NCI-H1092 (cell line): ENCODE data around the gene GRID1.
A peak's percentile ranks its signal among the peaks of the same experiment; 100 is the strongest.

Experiments
- DNase-seq: peaks from one replicate; lab custom pipeline; 2025; lab: John Stamatoyannopoulos, UW

GRID1 gene

DNA sequence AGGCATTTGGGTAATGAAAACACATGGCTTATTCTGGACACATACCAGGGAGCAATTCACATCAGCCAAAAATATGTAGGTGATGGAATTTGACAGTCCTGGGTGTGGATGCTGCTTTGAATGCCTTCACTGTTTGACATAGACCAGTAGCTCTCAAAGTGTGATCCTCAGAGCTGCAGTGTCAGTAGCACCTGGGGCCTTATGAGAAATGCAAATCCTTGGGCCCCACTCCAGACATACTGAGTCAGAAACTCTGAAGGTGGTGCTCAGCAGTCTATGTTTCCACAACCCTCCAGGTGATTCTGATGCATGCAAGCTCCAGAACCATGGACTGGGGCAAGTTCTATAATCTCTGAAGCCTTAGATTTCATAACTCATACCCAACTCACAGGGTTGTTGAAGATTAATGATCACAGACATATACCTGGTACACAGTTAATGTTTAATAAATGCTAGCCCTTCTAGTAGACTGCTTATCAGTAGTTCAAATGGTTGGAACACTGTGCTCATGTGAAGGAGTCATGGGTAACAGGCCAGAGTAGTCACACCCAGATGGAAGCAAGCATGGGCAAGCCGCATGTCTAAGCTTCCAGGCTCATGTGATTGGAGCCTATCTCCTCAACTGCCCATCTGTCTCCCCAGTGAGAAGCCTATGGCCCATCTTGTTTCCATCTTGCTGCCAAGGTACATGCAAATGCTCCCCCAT lies 715.7 kb downstream of the GRID1 start:
- DNase-seq: no peak

DNA sequence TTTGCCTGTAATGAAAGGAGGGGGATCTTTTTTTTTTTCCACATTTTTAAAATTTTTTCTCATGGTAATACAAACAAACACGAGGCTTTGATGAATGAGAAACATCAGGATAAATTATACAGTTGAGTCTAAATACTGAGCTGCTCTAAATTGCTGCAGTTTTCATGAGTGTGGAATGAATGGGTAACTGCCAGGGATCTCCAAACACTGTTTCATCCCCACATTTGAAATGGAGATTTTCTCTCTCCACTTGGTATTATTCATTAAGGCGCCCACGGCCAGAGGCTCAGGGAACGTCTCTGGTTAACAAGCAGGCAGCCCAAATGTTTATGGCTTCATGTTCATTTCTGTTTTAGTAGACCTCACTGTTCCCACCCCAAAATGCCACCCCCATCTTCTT lies 717.1 kb downstream of the GRID1 start:
- no peak for DNase-seq

DNA sequence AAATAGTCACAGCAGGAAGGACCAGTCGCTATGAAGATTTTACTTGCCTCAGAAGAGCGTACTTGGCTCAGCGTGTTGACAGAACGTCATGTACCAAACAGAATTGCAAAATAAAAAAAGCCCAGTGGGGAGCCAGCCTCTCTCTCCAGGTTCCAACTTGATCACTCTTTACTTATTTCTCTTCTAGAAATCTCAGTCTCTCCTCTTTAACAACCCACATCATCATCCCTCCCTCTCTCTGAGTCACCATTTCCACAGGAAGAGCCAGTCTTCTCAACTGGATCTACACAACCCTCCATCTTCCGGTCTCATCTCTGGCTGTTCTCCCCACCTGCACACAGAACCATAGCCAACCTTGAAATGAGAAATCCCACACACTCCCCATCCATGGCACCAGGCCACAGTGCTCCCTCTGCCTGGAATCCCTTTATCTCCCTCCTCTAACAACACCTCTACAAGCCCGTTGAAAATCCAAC lies 718.3 kb downstream of the GRID1 start:
- no peak for DNase-seq

DNA sequence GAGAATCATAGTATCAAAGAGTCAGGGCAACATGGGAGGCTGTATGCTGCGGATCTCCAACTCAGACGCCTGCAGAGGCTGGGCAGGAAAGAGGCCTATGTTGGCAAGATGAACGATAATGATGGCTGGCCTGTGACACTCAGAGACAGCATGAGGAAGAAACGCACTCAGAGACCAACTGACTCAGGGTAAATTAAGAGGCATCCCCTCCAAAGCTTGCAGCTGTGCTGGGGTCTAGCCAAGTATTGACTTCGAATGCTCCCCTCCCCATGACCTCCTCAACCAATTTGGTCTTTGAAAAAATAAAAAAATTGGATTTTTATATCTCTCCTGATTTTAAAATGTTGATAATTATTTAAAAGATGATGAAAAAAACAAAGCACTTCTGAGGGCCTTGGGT lies 718.9 kb downstream of the GRID1 start:
- DNase-seq: no peak

DNA sequence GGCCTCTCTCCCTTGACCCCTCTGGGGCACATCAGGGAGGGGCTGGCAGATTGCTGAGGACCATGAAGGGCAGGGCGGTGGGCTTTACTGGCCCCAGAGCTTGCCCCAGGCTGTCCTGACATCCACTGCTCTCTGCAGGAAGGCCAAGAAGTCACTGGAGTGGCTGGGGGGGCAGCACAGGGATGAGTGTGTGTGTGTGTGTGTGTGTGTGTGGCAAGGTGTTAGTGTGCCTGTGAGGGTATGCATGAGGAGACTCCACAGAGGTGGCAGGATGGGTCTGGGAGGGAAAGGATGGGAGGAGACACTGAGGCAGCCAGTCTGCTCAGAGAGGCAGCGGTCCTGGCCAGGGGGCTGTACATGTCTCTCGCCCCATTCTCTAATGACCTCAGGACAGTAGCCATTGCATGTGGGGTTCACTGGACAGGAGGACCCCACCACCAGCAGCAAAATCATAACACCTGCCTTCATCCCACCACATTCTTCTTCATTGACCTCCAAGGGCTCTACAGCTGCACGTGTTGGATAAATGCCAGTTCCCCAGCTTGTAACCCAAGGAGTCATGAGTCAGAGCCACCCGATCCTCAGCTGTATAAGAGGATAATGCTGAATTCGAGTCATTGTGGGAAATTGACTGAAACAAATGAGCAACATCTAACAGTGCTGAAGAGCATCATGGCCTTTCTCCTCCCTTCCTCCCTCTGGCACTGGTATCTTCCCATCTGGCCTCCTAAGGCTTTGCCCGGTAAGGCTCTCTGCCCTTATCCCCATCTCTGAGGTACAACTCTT lies 720.5 kb downstream of the GRID1 start:
- peak; percentile 10 for DNase-seq

DNA sequence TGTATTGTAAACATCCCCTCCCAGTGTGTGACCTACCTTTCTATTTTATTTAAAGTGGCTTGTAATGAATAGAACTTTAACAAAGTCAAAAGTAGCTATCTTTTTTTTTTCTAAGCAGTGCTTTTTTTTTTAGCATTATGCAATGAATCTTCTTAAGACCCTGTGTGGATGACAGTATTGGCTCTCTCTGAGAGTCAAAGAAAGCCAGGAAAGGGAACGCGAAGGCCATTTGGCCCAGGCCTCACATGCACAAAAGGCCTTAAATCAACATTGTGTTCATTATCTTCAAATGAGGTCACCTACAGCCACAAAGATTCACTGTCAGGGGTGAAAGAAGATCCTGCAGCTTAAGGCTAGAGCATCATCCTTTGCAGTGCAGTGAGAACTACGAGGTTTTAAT lies 721.5 kb downstream of the GRID1 start:
- no peak for DNase-seq

DNA sequence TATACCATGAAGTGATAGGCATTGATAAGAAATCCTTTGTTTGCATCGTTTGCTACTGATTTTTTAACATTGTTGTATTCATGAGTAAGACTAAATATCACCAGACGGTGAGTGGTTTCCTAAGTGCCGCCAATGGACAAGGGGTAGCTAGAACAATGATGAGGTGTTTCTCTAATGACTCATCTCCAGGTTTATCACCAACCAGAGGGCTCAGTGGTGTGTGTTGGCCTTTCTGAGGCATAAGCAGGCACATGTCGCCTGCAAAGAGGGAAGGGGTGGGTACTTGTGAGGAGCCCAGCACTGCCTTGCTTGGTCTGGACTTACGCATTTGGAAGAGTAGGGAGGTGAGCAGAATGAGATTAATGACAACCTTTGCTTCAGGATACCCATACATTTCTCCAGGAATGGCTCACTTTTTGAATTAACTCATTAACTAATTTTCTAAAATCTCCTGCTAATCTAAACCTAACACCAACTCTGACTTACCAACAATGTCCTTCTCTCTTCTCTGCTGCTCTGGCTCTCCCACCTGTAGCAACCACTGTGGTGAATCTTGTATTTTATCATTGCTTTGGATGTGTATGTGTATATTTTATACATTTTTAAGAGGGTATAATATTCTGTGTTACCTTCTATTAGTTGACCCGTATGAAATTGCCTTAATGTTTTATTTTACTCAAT lies 722.6 kb downstream of the GRID1 start:
- no peak for DNase-seq

DNA sequence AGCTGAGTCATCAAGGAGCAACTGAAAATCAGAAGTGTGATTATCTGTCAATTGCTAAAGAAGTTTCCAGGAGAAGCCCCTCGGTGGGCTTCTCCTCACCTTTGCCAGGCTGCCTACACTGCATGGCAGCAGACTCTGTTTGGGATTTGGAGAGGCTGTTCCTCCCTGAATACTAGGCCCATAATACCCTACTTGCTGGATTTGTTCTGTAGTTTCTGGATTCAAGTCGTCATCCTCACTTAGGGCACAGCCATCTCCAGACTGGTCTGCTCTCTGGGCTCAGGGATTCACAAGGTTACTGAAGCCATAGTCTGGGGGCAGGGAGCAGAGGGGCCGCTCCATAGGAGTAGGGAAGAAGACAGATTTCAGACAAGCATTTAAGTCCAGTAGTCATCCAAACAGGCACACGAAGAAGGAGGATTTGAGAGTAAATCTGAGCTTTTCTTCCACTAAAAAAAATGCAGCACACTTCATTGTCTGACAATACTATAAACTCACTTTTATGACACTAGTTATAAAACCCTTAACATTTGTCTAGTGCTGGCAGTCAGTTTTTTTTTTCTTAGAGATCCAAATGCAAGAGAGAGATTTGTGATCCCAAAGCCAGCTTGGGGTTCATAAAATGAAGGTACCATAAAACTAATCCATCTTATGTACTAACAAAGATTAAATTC lies 723.3 kb downstream of the GRID1 start:
- DNase-seq: no peak

DNA sequence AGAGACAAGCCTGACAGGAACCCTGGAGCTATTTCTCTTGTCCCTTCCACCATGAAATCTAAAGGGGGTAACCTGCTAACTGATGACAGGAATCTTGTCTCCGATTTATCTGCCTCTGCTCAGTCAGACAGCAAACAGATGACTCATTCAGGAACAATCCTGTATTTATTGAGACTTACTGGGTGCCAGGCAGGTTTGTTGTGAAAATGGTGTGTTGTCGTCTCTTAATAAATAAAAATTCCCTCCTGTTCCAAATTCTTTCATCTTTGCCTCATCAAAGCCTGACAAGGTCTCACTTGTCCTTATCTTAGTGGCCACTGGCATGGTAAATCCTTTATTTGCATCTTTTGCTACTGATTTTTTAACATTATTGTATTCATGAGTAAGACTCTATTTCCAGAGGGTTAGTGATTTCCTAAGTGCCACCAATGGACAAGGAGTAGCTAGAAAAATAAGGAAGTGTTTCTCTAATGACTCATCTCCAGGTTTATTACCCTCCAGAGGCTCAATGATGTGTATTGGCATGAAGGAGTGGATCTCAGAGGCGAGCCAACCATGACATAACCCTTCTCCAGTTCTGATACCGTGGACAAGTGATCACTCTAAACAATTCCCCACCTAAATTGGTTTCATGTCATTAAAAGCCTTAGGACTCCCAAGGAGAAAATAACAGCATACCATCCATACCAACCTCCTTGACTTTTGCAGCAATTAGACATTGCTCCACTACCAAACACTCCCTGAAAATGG lies 724.0 kb downstream of the GRID1 start:
- DNase-seq: no peak

DNA sequence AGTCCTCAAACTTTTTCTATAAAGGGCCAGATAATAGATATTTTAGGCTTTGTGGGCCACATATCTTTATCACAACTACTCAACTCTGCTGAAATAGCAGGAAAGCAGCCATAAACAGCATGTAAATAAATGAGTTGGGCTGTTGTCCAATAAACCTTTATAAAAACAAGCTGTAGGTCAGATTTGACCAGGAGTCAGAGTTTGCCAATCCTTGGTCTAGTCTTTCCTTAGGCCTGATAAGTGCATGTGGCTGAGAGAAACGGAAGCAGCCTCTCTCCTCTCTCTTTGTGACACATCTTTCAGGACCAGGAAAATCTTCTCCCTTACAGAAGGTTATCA lies 724.5 kb downstream of the GRID1 start:
- DNase-seq: no peak

DNA sequence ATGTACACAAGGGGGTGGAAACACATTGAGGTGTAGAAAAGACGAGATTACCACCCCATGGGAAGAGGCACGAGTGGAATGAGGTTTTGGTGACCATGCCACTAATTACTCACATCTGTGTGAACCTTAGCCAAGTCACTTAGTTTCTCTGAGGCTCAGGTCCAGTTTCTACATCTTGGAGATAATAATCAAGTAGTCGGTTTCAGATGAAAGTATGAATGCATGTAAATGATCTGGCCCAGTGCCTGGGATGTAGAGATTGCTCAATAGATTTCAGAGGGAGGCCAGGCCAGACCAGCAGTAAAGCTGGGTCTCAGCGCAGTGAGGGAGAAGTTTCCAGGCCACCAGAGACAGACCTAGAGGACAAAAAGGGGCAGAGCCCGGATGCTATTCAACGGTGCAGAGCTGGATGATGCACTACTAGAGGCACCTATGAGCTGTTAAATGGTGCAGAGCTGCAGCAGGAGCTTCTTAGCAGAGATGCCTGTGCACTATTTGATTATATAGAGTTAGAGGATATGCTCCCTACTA lies 725.1 kb downstream of the GRID1 start:
- no peak for DNase-seq

DNA sequence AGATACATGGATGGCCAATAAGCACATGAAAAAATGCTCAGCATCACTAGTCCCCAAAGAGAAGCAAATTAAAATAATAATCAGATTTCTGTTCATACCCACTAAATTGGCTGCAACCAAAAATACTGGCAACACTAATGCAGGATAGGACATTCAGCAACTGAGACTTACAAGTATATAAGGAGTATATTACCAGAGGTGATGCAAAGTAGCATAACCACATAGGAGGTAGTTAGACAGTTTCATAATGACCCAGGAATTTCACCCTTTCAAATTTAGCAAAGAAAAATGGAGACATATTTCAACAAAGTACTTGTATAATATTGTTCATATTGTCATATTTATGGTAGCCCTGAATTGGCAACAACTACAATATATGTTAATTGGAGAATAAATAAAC lies 727.8 kb downstream of the GRID1 start:
- no peak for DNase-seq

DNA sequence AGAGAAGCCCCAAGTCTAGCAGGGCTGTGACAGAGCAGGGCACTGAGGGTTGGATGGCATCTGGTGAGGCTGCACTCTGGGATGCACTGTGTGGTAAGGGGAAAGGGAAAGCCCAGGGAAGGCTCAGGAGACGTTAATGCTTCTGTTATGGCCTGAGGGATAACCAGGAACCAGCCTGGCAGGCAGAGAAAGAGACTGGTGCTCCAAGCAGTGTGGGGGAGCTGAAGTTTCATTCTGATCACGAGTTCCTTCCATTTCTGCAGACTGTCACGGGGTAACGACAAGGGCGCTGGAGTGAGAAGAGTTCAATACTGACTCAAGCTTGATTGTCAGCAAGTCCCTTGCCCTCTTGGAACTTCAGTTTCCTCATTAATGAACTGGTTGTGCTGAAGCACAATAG lies 730.9 kb downstream of the GRID1 start:
- DNase-seq: no peak

DNA sequence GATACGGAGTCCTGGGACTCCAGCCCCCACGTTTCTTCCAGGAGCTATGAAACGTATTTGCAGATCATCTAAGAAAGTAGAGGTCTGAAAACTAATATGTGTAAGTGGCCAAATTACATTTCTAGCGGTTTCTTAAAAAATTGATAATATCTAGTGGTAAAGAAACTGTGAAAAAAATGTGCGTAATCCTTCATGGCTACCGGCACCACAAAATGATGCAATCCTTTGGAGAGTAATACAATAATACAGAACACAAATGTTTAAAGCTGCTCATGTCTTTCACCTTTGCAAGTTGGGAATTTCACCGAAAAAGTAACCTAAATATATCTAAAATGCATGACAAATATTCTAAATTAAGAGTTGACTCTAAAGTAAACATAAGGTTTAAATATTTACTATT lies 742.1 kb downstream of the GRID1 start:
- DNase-seq: no peak

DNA sequence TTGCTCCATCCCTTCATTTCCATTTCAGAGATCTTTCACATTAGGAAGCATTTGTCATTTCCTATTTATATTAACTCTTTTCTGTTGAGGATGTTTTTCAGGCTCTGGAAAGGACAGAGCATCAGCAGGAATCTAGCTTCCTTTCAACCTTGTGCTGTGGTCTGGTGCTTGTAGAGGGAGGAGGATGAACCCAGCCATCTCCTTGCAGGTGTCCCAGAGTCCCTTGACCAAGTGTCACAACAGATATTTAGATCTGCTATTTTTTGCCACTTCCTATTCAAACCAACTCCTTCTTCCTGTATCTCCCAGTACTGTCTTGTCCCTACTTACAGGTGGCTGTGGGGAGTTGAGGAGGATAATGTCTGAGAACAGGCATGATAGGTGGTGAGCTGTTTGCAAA lies 742.8 kb downstream of the GRID1 start:
- no peak for DNase-seq

DNA sequence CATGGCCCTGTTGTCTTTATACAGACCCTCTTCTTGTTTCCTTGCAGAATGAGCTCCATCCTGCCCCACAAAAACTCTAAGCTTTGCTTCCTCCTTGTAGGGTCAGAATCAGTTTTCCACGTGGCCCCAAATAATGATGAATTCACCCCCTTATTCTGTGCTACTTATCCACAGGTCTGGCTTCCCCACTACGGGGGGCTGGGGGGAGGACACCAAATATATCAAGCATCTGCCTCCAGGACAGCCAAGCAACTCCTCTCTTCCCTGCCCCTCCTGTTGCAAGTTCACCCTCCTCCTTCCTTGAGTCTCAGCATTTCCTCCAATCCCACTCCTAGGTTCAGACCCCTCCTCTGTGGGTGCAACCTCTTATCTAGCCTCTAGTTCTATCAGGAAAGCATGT lies 743.3 kb downstream of the GRID1 start:
- DNase-seq: no peak

DNA sequence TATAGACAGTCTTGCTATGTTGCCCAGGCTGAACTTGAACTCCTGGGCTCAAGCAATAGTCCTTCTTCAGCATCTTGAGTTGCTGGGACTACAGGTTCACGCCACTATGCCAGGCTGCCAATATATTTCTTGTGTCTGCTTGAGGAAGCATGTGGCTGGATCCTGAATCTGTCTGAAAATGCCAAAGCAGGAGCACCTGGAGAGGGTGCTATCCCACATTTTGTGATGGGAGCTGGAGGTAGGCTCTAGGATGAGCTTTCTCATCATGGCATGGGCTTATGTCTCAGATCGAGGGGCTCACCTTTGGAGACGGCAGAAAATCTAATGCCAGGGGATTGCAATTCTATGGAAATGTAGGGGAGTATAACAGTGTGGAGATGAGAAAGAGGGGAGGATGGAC lies 744.2 kb downstream of the GRID1 start:
- no peak for DNase-seq

DNA sequence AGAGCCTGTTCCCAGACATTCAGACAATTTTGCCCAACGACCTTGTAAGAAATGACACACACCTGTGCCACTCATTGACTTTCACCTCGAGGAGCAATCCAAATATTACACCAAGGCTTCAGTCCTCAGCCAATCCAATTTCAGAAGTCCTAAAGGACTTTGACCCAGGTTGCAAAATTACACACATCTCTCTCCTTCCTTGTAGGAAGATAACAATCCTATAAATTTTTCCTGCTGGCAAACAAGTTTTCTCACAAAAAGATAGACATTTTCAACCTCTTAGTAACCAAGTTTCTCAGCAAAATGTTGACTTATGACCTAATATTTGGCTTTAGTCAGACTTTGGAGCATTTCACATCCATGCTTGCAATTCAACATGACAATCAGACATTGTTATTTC lies 745.0 kb downstream of the GRID1 start:
- no peak for DNase-seq

DNA sequence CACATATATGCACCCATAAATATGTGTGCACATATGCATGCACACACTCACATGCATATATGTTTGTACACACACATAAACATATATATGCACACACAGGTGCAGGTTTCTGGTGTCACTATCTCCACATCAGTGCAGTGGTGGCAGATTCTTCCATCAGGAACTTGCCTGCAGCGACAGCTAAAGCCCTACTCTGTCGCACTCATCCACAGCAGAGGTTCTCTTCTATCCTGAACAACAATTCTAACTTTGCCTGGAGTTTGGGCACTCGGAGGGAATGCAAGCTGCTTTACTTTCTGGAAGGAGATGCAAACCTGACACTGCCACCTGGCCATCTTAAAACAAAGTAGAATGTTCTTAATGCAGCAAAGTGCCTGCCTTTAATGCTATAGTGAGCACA lies 745.8 kb downstream of the GRID1 start:
- no peak for DNase-seq

DNA sequence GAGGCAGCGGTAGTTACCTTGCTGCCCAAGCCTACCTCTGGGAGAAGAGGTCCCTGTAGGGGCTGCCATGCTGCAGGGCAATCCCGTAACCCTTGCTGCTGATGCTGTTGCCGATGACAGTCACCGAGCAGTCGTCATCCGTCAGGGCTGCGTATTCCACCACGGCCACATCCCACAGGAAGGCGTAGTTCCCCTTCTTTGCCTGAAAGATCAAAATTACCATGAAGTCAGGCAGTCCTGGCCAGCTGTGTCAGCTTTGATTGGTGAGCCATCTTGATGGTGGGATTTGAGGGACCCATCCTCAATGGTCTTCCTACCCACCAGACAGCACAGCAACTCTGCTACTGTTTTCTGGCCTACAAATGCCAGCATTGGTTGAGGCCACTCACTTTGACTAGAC lies 746.8 kb downstream of the GRID1 start:
- DNase-seq: no peak

DNA sequence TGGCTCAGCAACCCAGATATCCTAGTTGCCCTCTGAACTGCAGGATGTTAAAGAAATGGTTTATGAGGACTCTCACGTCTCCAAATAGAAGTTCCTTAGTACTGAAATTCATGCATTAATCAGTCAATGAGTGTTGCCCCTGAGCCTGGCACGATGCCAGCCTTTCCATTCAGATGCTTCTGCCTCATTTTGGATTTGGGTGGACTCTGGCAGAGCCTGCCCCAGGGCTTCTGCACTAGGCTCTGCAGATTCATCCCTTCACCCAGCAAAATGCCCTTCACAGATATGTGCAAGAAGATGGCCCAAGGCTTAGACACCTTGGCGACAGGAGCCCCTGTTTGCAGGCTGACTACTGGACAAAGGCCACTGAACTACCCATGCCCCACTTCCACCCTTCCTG lies 747.8 kb downstream of the GRID1 start:
- DNase-seq: no peak
